H1 (cell line): ENCODE data around the gene CACNB2. TPM values are rescaled to one million over a fixed set of nuclear protein-coding genes. Genes with fewer than 3 reads are reported as not detected.

Experiments
- CTCF ChIA-PET: fragments of 300-600 bp; sonication (Branson Sonifier 250); formaldehyde crosslinking; loops from one replicate; lab custom pipeline; 2021; ENCODE audit not compliant: partially characterized antibody; lab: Charles Lee
- POLR2A ChIA-PET: fragments of 300-600 bp; sonication (Branson Sonifier 250); formaldehyde crosslinking; loops from one replicate; lab custom pipeline; 2021; ENCODE audit warnings: inconsistent platforms; ENCODE audit not compliant: partially characterized antibody; lab: Charles Lee
- DNase-seq, 2 experiments: peaks; one replicate each; pipeline versions ENCODE4 v3.0.0 to v3.0.0-alpha.2; 2010 to 2022; ENCODE audit warnings: low spot score in 2 of 2, low read depth in 1 of 2, mixed read lengths in 1 of 2
- FAIRE-seq: peaks from 2 replicates; lab custom pipeline; 2011; peaks lifted over from hg19 to GRCh38; lab: Jason Lieb, UNC
- H2AFZ ChIP-seq: 2 replicates; pipeline ENCODE4 v1.8.1; 2012; ENCODE audit warnings: low read length, inconsistent platforms
- H2AK5ac ChIP-seq: 2 replicates; pipeline ENCODE4 v1.6.1; 2013; ENCODE audit warnings: low read depth, low read length
- H2BK120ac ChIP-seq: replicated peaks from 2 replicates; pipeline ENCODE3; 2013; ENCODE audit warnings: low read depth, low read length, inconsistent platforms
- H2BK12ac ChIP-seq: 2 replicates; pipeline ENCODE4 v1.6.1; 2013; ENCODE audit warnings: low read depth, low read length
- H2BK15ac ChIP-seq: 2 replicates; pipeline ENCODE4 v1.6.1; 2013; ENCODE audit warnings: low read length
- H2BK20ac ChIP-seq: 2 replicates; pipeline ENCODE4 v1.6.1; 2013; ENCODE audit warnings: low read length
- H2BK5ac ChIP-seq: 2 replicates; pipeline ENCODE4 v1.6.1; 2013; ENCODE audit warnings: low read depth, low read length
- H3K14ac ChIP-seq: 2 replicates; pipeline ENCODE4 v1.6.1; 2013; ENCODE audit warnings: inconsistent platforms; ENCODE audit not compliant: insufficient read length
- H3K18ac ChIP-seq: 2 replicates; pipeline ENCODE4 v1.6.1; 2013; ENCODE audit warnings: low read length; ENCODE audit errors: extremely low read depth
- H3K23ac ChIP-seq: 2 replicates; pipeline ENCODE4 v1.6.1; 2013; ENCODE audit warnings: inconsistent platforms; ENCODE audit not compliant: insufficient read length
- H3K23me2 ChIP-seq: 2 replicates; pipeline ENCODE4 v1.6.1; 2013; ENCODE audit warnings: low read depth, low read length
- H3K27ac ChIP-seq: 2 replicates; pipeline ENCODE4 v1.6.1; 2011; ENCODE audit warnings: low read depth, low read length, inconsistent platforms
- H3K27me3 ChIP-seq, 4 experiments: replicated peaks in 1 of 4; 1 replicate in 1 of 4; 2 replicates in 3 of 4; pipeline versions ENCODE4 v1.6.1 to v1.8.1; 2011 to 2013; ENCODE audit warnings: low read length in 3 of 4, mild to moderate bottlenecking in 3 of 4, inconsistent platforms in 2 of 4, mixed read lengths in 2 of 4, moderate library complexity in 1 of 4; ENCODE audit not compliant: control insufficient read depth in 3 of 4, insufficient read depth in 3 of 4; ENCODE audit errors: extremely low read depth in 1 of 4
- H3K36me3 ChIP-seq, 4 experiments: 2 replicates each; pipeline versions ENCODE4 v1.6.1 to v1.8.1; 2011 to 2013; ENCODE audit warnings: mild to moderate bottlenecking in 4 of 4, low read length in 3 of 4, moderate library complexity in 2 of 4, control low read depth in 1 of 4, inconsistent platforms in 1 of 4; ENCODE audit not compliant: insufficient read depth in 4 of 4, control insufficient read depth in 2 of 4
- H3K4ac ChIP-seq: replicated peaks from 2 replicates; pipeline ENCODE3; 2013; ENCODE audit warnings: low read length, low read depth, mixed read lengths, inconsistent platforms; ENCODE audit not compliant: insufficient read length
- H3K4me1 ChIP-seq, 4 experiments: replicated peaks in 1 of 4; 1 replicate in 1 of 4; 2 replicates in 3 of 4; pipeline versions ENCODE4 v1.6.1 to v1.8.1; 2011 to 2013; ENCODE audit warnings: low read length in 3 of 4, inconsistent platforms in 2 of 4, mixed read lengths in 1 of 4; ENCODE audit not compliant: insufficient read depth in 4 of 4, control insufficient read depth in 3 of 4
- H3K4me2 ChIP-seq, 2 experiments: 2 replicates each; pipeline versions ENCODE4 v1.6.1 to v1.8.1; 2011 to 2013; ENCODE audit warnings: low read depth in 2 of 2, low read length in 2 of 2, control low read depth in 1 of 2, inconsistent platforms in 1 of 2, mild to moderate bottlenecking in 1 of 2; ENCODE audit not compliant: insufficient read depth in 1 of 2
- H3K4me3 ChIP-seq, 4 experiments: fragments of 200-600, 300-600 bp in 1 of 4; sonication (generic), shearing (Covaris generic), sonication (Bioruptor Twin) in 1 of 4; 2 replicates each; pipeline versions ENCODE4 v1.5.1 to v1.8.1; 2011 to 2016; ENCODE audit warnings: low read length in 4 of 4, low read depth in 3 of 4, control low read depth in 2 of 4, inconsistent platforms in 2 of 4, mild to moderate bottlenecking in 2 of 4, mixed read lengths in 1 of 4, moderate library complexity in 1 of 4; ENCODE audit not compliant: insufficient read depth in 2 of 4; ENCODE audit errors: extremely low read depth in 1 of 4
- H3K56ac ChIP-seq: replicated peaks from 2 replicates; pipeline ENCODE3; 2013; ENCODE audit warnings: low read depth, mild to moderate bottlenecking, mixed read lengths, low read length, inconsistent platforms; ENCODE audit not compliant: insufficient read length
- H3K79me1 ChIP-seq: 2 replicates; pipeline ENCODE4 v1.6.1; 2013; ENCODE audit warnings: low read depth, low read length, control low read depth
- H3K79me2 ChIP-seq, 2 experiments: 2 replicates each; pipeline versions ENCODE4 v1.6.1 to v1.8.1; 2012 to 2013; ENCODE audit warnings: low read length in 2 of 2, mild to moderate bottlenecking in 2 of 2, inconsistent platforms in 1 of 2; ENCODE audit not compliant: insufficient read depth in 2 of 2, control insufficient read depth in 1 of 2
- H3K9ac ChIP-seq, 4 experiments: replicated peaks in 1 of 4; 1 replicate in 1 of 4; 2 replicates in 3 of 4; pipeline versions ENCODE4 v1.6.1 to v1.8.1; 2011 to 2013; ENCODE audit warnings: low read depth in 3 of 4, low read length in 3 of 4, control low read depth in 2 of 4, mild to moderate bottlenecking in 2 of 4, moderate library complexity in 2 of 4, inconsistent platforms in 1 of 4; ENCODE audit errors: extremely low read depth in 1 of 4
- H3K9me3 ChIP-seq, 2 experiments: 2 replicates each; pipeline versions ENCODE4 v1.6.1 to v1.8.1; 2012 to 2013; ENCODE audit warnings: mild to moderate bottlenecking in 2 of 2, moderate library complexity in 2 of 2, control low read depth in 1 of 2, inconsistent platforms in 1 of 2, low read depth in 1 of 2, low read length in 1 of 2, mixed read lengths in 1 of 2; ENCODE audit not compliant: insufficient read depth in 2 of 2
- H4K20me1 ChIP-seq, 2 experiments: replicated peaks in 1 of 2; 2 replicates each; pipeline versions ENCODE3 to v1.8.1; 2011 to 2013; ENCODE audit warnings: inconsistent platforms in 2 of 2, low read length in 2 of 2, mild to moderate bottlenecking in 1 of 2; ENCODE audit not compliant: insufficient read depth in 2 of 2, control insufficient read depth in 1 of 2
- H4K5ac ChIP-seq: 2 replicates; pipeline ENCODE4 v1.6.1; 2013; ENCODE audit warnings: low read length, low read depth, mixed read lengths, inconsistent platforms; ENCODE audit not compliant: insufficient read length
- H4K8ac ChIP-seq: 2 replicates; pipeline ENCODE4 v1.8.0; 2013; ENCODE audit warnings: mild to moderate bottlenecking, moderate library complexity, low read length, inconsistent platforms; ENCODE audit not compliant: insufficient read depth; ENCODE audit errors: extremely low read depth
- H4K91ac ChIP-seq: replicated peaks from 2 replicates; pipeline ENCODE3; 2013; ENCODE audit warnings: low read length, mixed read lengths, inconsistent platforms; ENCODE audit not compliant: insufficient read length
- ATF2 ChIP-seq: IDR thresholded peaks from 2 replicates; pipeline ENCODE4 v1.6.1; 2012; ENCODE audit warnings: low read length, inconsistent platforms
- ATF3 ChIP-seq: IDR thresholded peaks from 2 replicates; pipeline ENCODE4 v1.6.1; 2011; ENCODE audit warnings: low read depth, mild to moderate bottlenecking, low read length; ENCODE audit not compliant: insufficient read depth
- BACH1 ChIP-seq: IDR thresholded peaks from 2 replicates; pipeline ENCODE4 v1.6.1; 2012; ENCODE audit warnings: low read length, improper control_type of control experiment
- CTBP2 ChIP-seq: IDR thresholded peaks from 2 replicates; pipeline ENCODE4 v1.7.0; 2011; ENCODE audit warnings: borderline replicate concordance, mild to moderate bottlenecking, moderate library complexity, mixed read lengths, low read length; ENCODE audit not compliant: insufficient read depth, insufficient read length
- GTF2F1 ChIP-seq: IDR thresholded peaks from 2 replicates; pipeline ENCODE4 v1.6.1; 2012; ENCODE audit warnings: low read depth, low read length, improper control_type of control experiment, borderline replicate concordance
- JUN ChIP-seq: IDR thresholded peaks from 2 replicates; pipeline ENCODE4 v1.6.1; 2011; ENCODE audit warnings: low read depth, mild to moderate bottlenecking, improper control_type of control experiment, low read length
- RNF2 ChIP-seq: fragments of 200-900, 300-1000 bp; sonication (generic); IDR thresholded peaks from 2 replicates; pipeline ENCODE4 v1.7.1; 2016; ENCODE audit warnings: borderline replicate concordance, low read depth, mild to moderate bottlenecking, antibody characterized with exemption, low read length; ENCODE audit not compliant: poor library complexity, severe bottlenecking; ENCODE audit errors: missing control alignments
- SIN3A ChIP-seq, 2 experiments: IDR thresholded peaks in 1 of 2; conservative IDR thresholded peaks in 1 of 2; 2 replicates each; pipeline ENCODE4 v1.6.1; 2011 to 2012; ENCODE audit warnings: low read length in 2 of 2, improper control_type of control experiment in 1 of 2, low read depth in 1 of 2, mild to moderate bottlenecking in 1 of 2
- SIRT6 ChIP-seq: IDR thresholded peaks from one replicate; pipeline ENCODE4 v1.7.1; 2012; ENCODE audit warnings: low read length, inconsistent platforms
- USF2 ChIP-seq: IDR thresholded peaks from 2 replicates; pipeline ENCODE4 v1.6.1; 2011; ENCODE audit warnings: low read length, improper control_type of control experiment
- WGBS, 2 experiments: shearing (Covaris generic) in 1 of 2; methylation state at CpG; one replicate each; pipeline versions ENCODE4 v1.1.6 to v1.1.7; 2013 to 2015; ENCODE audit warnings: low lambda C conversion rate in 2 of 2, mixed read lengths in 2 of 2, inconsistent platforms in 1 of 2, low coverage in 1 of 2, missing lambda C conversion rate in 1 of 2; ENCODE audit not compliant: insufficient replicate concordance in 2 of 2, insufficient coverage in 1 of 2, insufficient read length in 1 of 2; ENCODE audit errors: extremely low coverage in 1 of 2, missing lambda C conversion rate in 1 of 2; 5-methylcytosine and 5-hydroxymethylcytosine counted together
- polyA plus RNA-seq, 7 experiments: library from polyadenylated mRNA; depleted of rRNA in 3 of 7; stranded (reverse) in 5 of 7; unstranded in 2 of 7; fragments of >200 nt in 5 of 7; fragments of 200-250 nt in 2 of 7; gene quantifications; 1 replicate in 5 of 7; 2 replicates in 1 of 7; 4 replicates in 1 of 7; pipeline versions ENCODE4 v1.2.1 to v1.2.3, GENCODE V29; 2011 to 2013; ENCODE audit warnings: missing spikeins in 2 of 7, mixed read lengths in 2 of 7
- total RNA-seq: library from RNA; stranded (reverse); fragmentation: NEBNext Ultra II Directional; extraction: Animal tissue kit (Norgen Biotek cat#: 25700); gene quantifications from 2 replicates; pipeline ENCODE4 v1.2.1, GENCODE V29; 2021

Gene CACNB2
- total and polyA plus RNA-seq, 2 of the 8 experiments (the other 6 are each of a cell fraction or from before 2014, with no cell fraction given) = 2.4 to 3.2 TPM

- 90% methylated on average over 4 of the region's 4 CpGs; no CpG with 5 or more reads in 1 of the 2 experiments for WGBS, 2 experiments
- Histone ChIP-seq H2BK15ac (no peak overlapping the region), H3K27ac (no peak overlapping the region), H3K27me3 (no peaks in the 10 kb centered on the region), H4K5ac (no peak overlapping the region), H2BK20ac (no peak overlapping the region), H3K18ac (no peak overlapping the region), H3K4me3 (no peak overlapping the region), H3K9ac (no peak overlapping the region), H3K36me3 (no peaks in the 10 kb centered on the region), H2AK5ac (no peak overlapping the region), H3K4me1 (peaks cover 0 to 11% (median 3%) of the 10 kb centered on the region in 4 experiments; a peak in 5 of 7 replicates), H3K23ac (no peak overlapping the region), H3K4ac (no peak overlapping the region), H3K56ac (no peak overlapping the region), H3K23me2 (no peaks in the 10 kb centered on the region), H3K14ac (no peak overlapping the region), H3K79me1 (no peaks in the 10 kb centered on the region), H3K4me2 (no peak overlapping the region), H2AFZ (no peak overlapping the region), H4K91ac (no peak overlapping the region), H2BK12ac (no peak overlapping the region), H3K79me2 (no peaks in the 10 kb centered on the region), H4K8ac (no peak overlapping the region), H2BK120ac (no peak overlapping the region), H3K9me3 (no peaks in the 10 kb centered on the region), H2BK5ac (no peak overlapping the region), H4K20me1 (no peaks in the 10 kb centered on the region)
- CTCF ChIA-PET = interaction anchor here (1.3 to 3.3 kb wide), 2 partner anchors 10 kb away, joined by 5 to 14 read pairs; no protein-coding TSS in a partner anchor
- no peak for FAIRE-seq
- no peak for DNase-seq
- POLR2A ChIA-PET = no interaction called here
- TF ChIP-seq GTF2F1 (no peak), SIRT6 (no peak), USF2 (no peak), RNF2 (no peak), CTBP2 (no peak), ATF2 (no peak), BACH1 (no peak), SIN3A (conservative IDR thresholded peaks at IDR 0.05 in 1 of 2, IDR thresholded peaks at IDR 0.05 in 1 of 2; ENCODE audit: low read depth in 1 of 2, low read length in 2 of 2) (no peak), JUN (no peak), ATF3 (no peak)
Measured at GRCh38 chr10:18235477-18235876, 95.3 kb downstream of the CACNB2 start.
